DMS53 (cell line): ENCODE results near the gene DXO.
"Not testable (repeated sequence)": the region's sequence is repeated elsewhere in the genome, so short reads cannot be mapped to it uniquely, and the experiment has no call there.

Source experiments
- DNase-seq: peaks from one replicate; lab custom pipeline; 2025; lab: John Stamatoyannopoulos, UW

DXO gene

GRCh38 chr6:31958741-31959739 is 12.9 kb downstream of the DXO start, which contains the start of the genes NELFE and SKIC2:
Gene NELFE, minus strand, starts transcription at chr6:31958971. Its CDS starts 525 bp downstream, at chr6:31958446.
Gene SKIC2, plus strand, starts transcription at chr6:31959175. Its CDS starts 18 bp downstream, at chr6:31959193.
- DNase-seq = peak; percentile 99

GRCh38 chr6:31958412-31958740 is 13.6 kb downstream of the DXO start:
- DNase-seq = no peak

GRCh38 chr6:31956796-31957195 is 15.1 kb downstream of the DXO start:
- no peak for DNase-seq

- no peak for DNase-seq
Measured at GRCh38 chr6:31954511-31954910, 17.4 kb downstream of the DXO start.

- DNase-seq = no peak
Measured at GRCh38 chr6:31952890-31953289, 19.0 kb downstream of the DXO start.

- peak; percentile 69 for DNase-seq
Measured at GRCh38 chr6:31952140-31952805, 19.7 kb downstream of the DXO start.

- no peak for DNase-seq
Measured at GRCh38 chr6:31949926-31950548, 21.9 kb downstream of the DXO start.

- DNase-seq = peak; percentile 60
Measured at GRCh38 chr6:31948753-31949413, 23.1 kb downstream of the DXO start.

GRCh38 chr6:31948306-31948705 is 23.6 kb downstream of the DXO start:
- DNase-seq = no peak

- DNase-seq = no peak
Measured at GRCh38 chr6:31947864-31948263, 24.1 kb downstream of the DXO start.

- no peak for DNase-seq
Measured at GRCh38 chr6:31947070-31947675, 24.8 kb downstream of the DXO start.

- no peak for DNase-seq
Measured at GRCh38 chr6:31946370-31946885, 25.5 kb downstream of the DXO start.

GRCh38 chr6:31945507-31946369 is 26.2 kb downstream of the DXO start, which contains the start of gene CFB:
Gene CFB, plus strand, starts transcription at chr6:31946095. Its CDS starts 127 bp downstream, at chr6:31946222.
- DNase-seq = peak; percentile 33

- no peak for DNase-seq
Measured at GRCh38 chr6:31945154-31945506, 26.8 kb downstream of the DXO start.

GRCh38 chr6:31943742-31944141 is 28.2 kb downstream of the DXO start:
- no peak for DNase-seq

GRCh38 chr6:31940256-31940664 is 31.7 kb downstream of the DXO start:
- DNase-seq = no peak

- DNase-seq = no peak
Measured at GRCh38 chr6:31935823-31936222, 36.1 kb downstream of the DXO start.

- DNase-seq = no peak
Measured at GRCh38 chr6:31935021-31935420, 36.9 kb downstream of the DXO start.

GRCh38 chr6:31933537-31933936 is 38.4 kb downstream of the DXO start:
- DNase-seq = no peak

- not testable (repeated sequence) for DNase-seq
Measured at GRCh38 chr6:31932137-31932536, 39.8 kb downstream of the DXO start.
